CD4-positive, alpha-beta T cell (primary cell): ENCODE data around the gene OR6N1. TPM values are rescaled to one million over a fixed set of nuclear protein-coding genes. Genes with fewer than 3 reads are reported as not detected.

ENCODE experiments used
- ATAC-seq: fragments of 200-7000 bp; cut with Tn5 transposase; one replicate; pipeline ENCODE4 v1.10.0; 2022; ENCODE audit warnings: mild to moderate bottlenecking; ENCODE audit not compliant: poor library complexity
- CTCF ChIA-PET: fragments of 350-600 bp; sonication (Branson Sonifier 250); formaldehyde crosslinking; loops from one replicate; lab custom pipeline; 2021; ENCODE audit warnings: antibody characterized with exemption, inconsistent platforms; lab: Charles Lee
- POLR2A ChIA-PET: fragments of 350-600 bp; sonication (Branson Sonifier 250); formaldehyde crosslinking; loops from one replicate; lab custom pipeline; 2021; ENCODE audit warnings: antibody characterized with exemption, inconsistent platforms; lab: Charles Lee
- DNase-seq, 14 experiments: peaks; one replicate each; pipeline ENCODE4 v3.0.0-alpha.2; 2013 to 2020; ENCODE audit warnings: mixed read lengths in 2 of 14
- H3K27ac ChIP-seq, 2 donors: one replicate each; pipeline versions ENCODE4 v1.5.1 to v1.7.0; 2013; ENCODE audit warnings: low read length in 2 of 2, low read depth in 1 of 2, mild to moderate bottlenecking in 1 of 2
- H3K27me3 ChIP-seq, 2 experiments: 1 replicate in 1 of 2; 2 replicates in 1 of 2; pipeline versions ENCODE4 v1.6.1 to v1.7.0; 2013; ENCODE audit warnings: low read length in 2 of 2, control low read depth in 1 of 2, mild to moderate bottlenecking in 1 of 2, moderate library complexity in 1 of 2; ENCODE audit not compliant: insufficient read depth in 2 of 2, control insufficient read depth in 1 of 2
- H3K36me3 ChIP-seq: one replicate; pipeline ENCODE4 v1.6.1; 2013; ENCODE audit warnings: low read length, control low read depth; ENCODE audit not compliant: insufficient read depth
- H3K4me1 ChIP-seq: one replicate; pipeline ENCODE4 v1.6.1; 2013; ENCODE audit warnings: low read length, control low read depth; ENCODE audit not compliant: insufficient read depth
- H3K4me3 ChIP-seq: one replicate; pipeline ENCODE4 v1.5.1; 2013; ENCODE audit warnings: mild to moderate bottlenecking, low read length, moderate library complexity
- H3K9me3 ChIP-seq, 2 experiments: 1 replicate in 1 of 2; 2 replicates in 1 of 2; pipeline versions ENCODE4 v1.6.1 to v1.7.0; 2013; ENCODE audit warnings: low read length in 2 of 2, mild to moderate bottlenecking in 2 of 2, control low read depth in 1 of 2, moderate library complexity in 1 of 2; ENCODE audit not compliant: control insufficient read depth in 1 of 2, insufficient read depth in 1 of 2
- H3K27ac Mint-ChIP-seq: one replicate; pipeline ENCODE4 v1.8.0; 2020; ENCODE audit warnings: mixed read lengths
- H3K27me3 Mint-ChIP-seq: one replicate; pipeline ENCODE4 v1.8.0; 2021; ENCODE audit warnings: mixed read lengths
- H3K36me3 Mint-ChIP-seq: one replicate; pipeline ENCODE4 v1.8.0; 2021; ENCODE audit warnings: low read depth, mixed read lengths
- H3K4me1 Mint-ChIP-seq: one replicate; pipeline ENCODE4 v1.8.0; 2021; ENCODE audit warnings: low read depth, mixed read lengths
- H3K4me3 Mint-ChIP-seq: one replicate; pipeline ENCODE4 v1.8.0; 2020; ENCODE audit warnings: mild to moderate bottlenecking, mixed read lengths
- H3K9me3 Mint-ChIP-seq: one replicate; pipeline ENCODE4 v1.8.0; 2020; ENCODE audit warnings: mixed read lengths
- CTCF ChIP-seq: fragments of 200-600 bp; IDR thresholded peaks from one replicate; pipeline ENCODE4 v1.8.0; 2022; ENCODE audit warnings: antibody characterized with exemption, mild to moderate bottlenecking
- intact Hi-C, 2 experiments: fragments of 100-400 bp; cut with DNase I in 1 of 2; cut with micrococcal nuclease in 1 of 2; formaldehyde crosslinking; loops; one replicate each; pipeline versions ENCODE4 v1.15.1 to v1.9.0; 2023 to 2025; cut with DNase I, micrococcal nuclease
- total RNA-seq, 174 experiments: library from RNA in 2 of 174; stranded (reverse) in 2 of 174; gene quantifications; one replicate each; pipeline ENCODE4 v1.2.3 and lab custom pipeline; 2021 to 2026

OR6N1 gene
- total RNA-seq, 2 experiments from 2014 or later = not detected

- Mint-ChIP-seq H3K36me3 (no peaks in the 10 kb centered on the region), H3K27ac (no peak overlapping the region), H3K4me1 (no peaks in the 10 kb centered on the region), H3K4me3 (no peak overlapping the region), H3K9me3 (no peaks in the 10 kb centered on the region), H3K27me3 (peaks cover 45% of the 10 kb centered on the region)
- Histone ChIP-seq H3K27ac (no peak overlapping the region), H3K27me3 (peaks cover 3 to 19% of the 10 kb centered on the region in 2 experiments), H3K9me3 (no peaks in the 10 kb centered on the region), H3K36me3 (no peaks in the 10 kb centered on the region), H3K4me1 (no peaks in the 10 kb centered on the region), H3K4me3 (no peak overlapping the region)
- DNase-seq = no peak
- CTCF ChIA-PET = no interaction called here
- POLR2A ChIA-PET = no interaction called here
- no peak for ATAC-seq
- intact Hi-C loops = no loop called here
- TF ChIP-seq CTCF = no peak
These were observed 57.2 kb downstream of the OR6N1 start for GRCh38 chr1:158714754-158715153.

Other genes with a start within 250 kb of the OR6N1 start
- gene OR6Y1, start 217.8 kb downstream of the OR6N1 start, total RNA-seq = not detected
- gene OR6P1, start 201.6 kb downstream of the OR6N1 start, total RNA-seq = not detected
- not detected for gene OR10X1, start 192.3 kb downstream of the OR6N1 start, total RNA-seq
- gene OR10Z1, start 166.9 kb downstream of the OR6N1 start, total RNA-seq = not detected
- gene SPTA1, start 85.5 kb downstream of the OR6N1 start, total RNA-seq = not detected
- not detected for gene OR6K2, start 71.5 kb downstream of the OR6N1 start, total RNA-seq
- gene OR6K3, start 51.5 kb downstream of the OR6N1 start, total RNA-seq = not detected
- not detected for gene OR6K6, start 17.5 kb downstream of the OR6N1 start, total RNA-seq
- gene OR6N2, start 9.0 kb upstream of the OR6N1 start, total RNA-seq = not detected
- gene MNDA, start 59.2 kb upstream of the OR6N1 start, total RNA-seq = 1 to 10 TPM in 1 of 2 experiments, under 1 TPM in 1; 0.88 to 1.1 TPM
- 10 to 100 TPM; 15.2 to 16.2 TPM for gene PYHIN1, start 159.4 kb upstream of the OR6N1 start, total RNA-seq
- gene IFI16, start 237.7 kb upstream of the OR6N1 start, total RNA-seq = 10 to 100 TPM; 36.9 to 37.6 TPM